Gastroesophageal sphincter (tissue), 4 donors: ENCODE results near the gene TPST1. TPM values are rescaled to one million over a fixed set of nuclear protein-coding genes. Genes with fewer than 3 reads are reported as not detected.

ENCODE experiments used
- ATAC-seq: fragments of 150-250 bp; one replicate; pipeline ENCODE4 v1.9.1; 2016; ENCODE audit warnings: mild to moderate bottlenecking, moderate library complexity
- H3K27ac ChIP-seq, 4 donors: fragments of 200-600 bp; sonication (generic) in 3 of 4; 1 replicate in 3 of 4; 2 replicates in 1 of 4; pipeline ENCODE4 v1.5.1; 2016 to 2019
- H3K27me3 ChIP-seq: fragments of 200-600 bp; sonication (generic); one replicate; pipeline ENCODE4 v1.5.1; 2019
- H3K36me3 ChIP-seq, 2 donors: fragments of 200-600 bp; sonication (generic); one replicate each; pipeline ENCODE4 v1.5.1; 2019; ENCODE audit warnings: control low read depth in 1 of 2
- H3K4me1 ChIP-seq, 3 donors: fragments of 200-600 bp; sonication (generic); 1 replicate in 2 of 3; 2 replicates in 1 of 3; pipeline ENCODE4 v1.5.1; 2016 to 2019; ENCODE audit warnings: control low read depth in 2 of 3
- H3K4me3 ChIP-seq, 2 donors: fragments of 200-600 bp; sonication (generic); one replicate each; pipeline ENCODE4 v1.5.1; 2019; ENCODE audit warnings: mild to moderate bottlenecking in 1 of 2, moderate library complexity in 1 of 2
- H3K9me3 ChIP-seq, 3 donors: fragments of 200-600 bp; sonication (generic); one replicate each; pipeline ENCODE4 v1.5.1; 2017 to 2019; ENCODE audit warnings: control low read depth in 2 of 3
- CTCF ChIP-seq, 4 experiments: fragments of 200-600 bp in 2 of 4; fragments of 450-650 bp in 2 of 4; sonication (generic) in 1 of 4; IDR thresholded peaks; one replicate each; pipeline ENCODE4 v1.5.1; 2017 to 2019; ENCODE audit warnings: antibody characterized with exemption in 4 of 4, mild to moderate bottlenecking in 2 of 4, moderate library complexity in 2 of 4
- EP300 ChIP-seq: sonication (generic); formaldehyde crosslinking; IDR thresholded peaks from one replicate; pipeline ENCODE4 v1.6.1; 2017; ENCODE audit warnings: antibody characterized with exemption, mild to moderate bottlenecking
- POLR2A ChIP-seq, 2 donors: fragments of 450-650 bp; IDR thresholded peaks; one replicate each; pipeline ENCODE4 v1.6.1; 2017; ENCODE audit warnings: antibody characterized with exemption in 2 of 2, mild to moderate bottlenecking in 2 of 2, moderate library complexity in 1 of 2
- POLR2AphosphoS5 ChIP-seq: sonication (generic); formaldehyde crosslinking; IDR thresholded peaks from one replicate; pipeline ENCODE4 v1.6.1; 2017; ENCODE audit warnings: antibody characterized with exemption
- WGBS, 2 donors: methylation state at CpG; one replicate each; pipeline ENCODE4 v1.1.5; 2018; ENCODE audit warnings: low coverage in 1 of 2; 5-methylcytosine and 5-hydroxymethylcytosine counted together
- total RNA-seq, 4 donors: library from RNA; depleted of rRNA; stranded (reverse); fragments of >200 nt; gene quantifications; one replicate each; pipeline ENCODE4 v1.1.0, GENCODE V29; 2016

TPST1 gene
- total RNA-seq, 4 donors from 2014 or later, result 11.0 to 25.3 (median 19.8) TPM

GRCh38 chr7:66238773-66239466 is 33.8 kb downstream of the TPST1 start:
- WGBS, 2 donors, result 69 to 80% methylated on average over 5 of the region's 5 CpGs
- TF ChIP-seq POLR2A (IDR thresholded peaks at IDR 0.05) (no peak), EP300 (no peak), CTCF (IDR thresholded peaks at IDR 0.05) (no peak), POLR2AphosphoS5 (no peak)
- peaks cover 0 to 12% (median 0%) of the 10 kb centered on the region in 3 donors for H3K4me1 ChIP-seq
- no peak overlapping the region for H3K27ac ChIP-seq
- H3K9me3 ChIP-seq, result no peaks in the 10 kb centered on the region
- no peaks in the 10 kb centered on the region for H3K27me3 ChIP-seq
- H3K4me3 ChIP-seq, result no peak overlapping the region
- peaks cover 0 to 6% of the 10 kb centered on the region in 2 donors for H3K36me3 ChIP-seq
- ATAC-seq, result no peak

GRCh38 chr7:66239467-66239856 is 34.3 kb downstream of the TPST1 start:
- Histone ChIP-seq H3K27me3 (no peaks in the 10 kb centered on the region), H3K27ac (no peak overlapping the region), H3K36me3 (peaks cover 0 to 6% of the 10 kb centered on the region in 2 donors), H3K9me3 (no peaks in the 10 kb centered on the region), H3K4me1 (peaks cover 0 to 12% (median 0%) of the 10 kb centered on the region in 3 donors), H3K4me3 (no peak overlapping the region)
- WGBS, 2 donors, result 88% methylated on average over 1 of the region's 1 CpG; no CpG with 5 or more reads in 1 of the 2 donors
- ATAC-seq, result no peak
- TF ChIP-seq CTCF (IDR thresholded peaks at IDR 0.05), result no peak
- no peak for TF ChIP-seq EP300
- TF ChIP-seq POLR2A (IDR thresholded peaks at IDR 0.05), result no peak

- Histone ChIP-seq H3K4me3 (no peak overlapping the region), H3K4me1 (no peaks in the 10 kb centered on the region), H3K27ac (no peak overlapping the region), H3K27me3 (no peaks in the 10 kb centered on the region), H3K36me3 (peaks cover 0 to 6% of the 10 kb centered on the region in 2 donors), H3K9me3 (no peaks in the 10 kb centered on the region)
- no peak for ATAC-seq
- TF ChIP-seq POLR2AphosphoS5, result no peak
- no peak for TF ChIP-seq POLR2A (IDR thresholded peaks at IDR 0.05)
- no peak for TF ChIP-seq EP300
- no peak for TF ChIP-seq CTCF (IDR thresholded peaks at IDR 0.05)
- 66 to 88% methylated on average over 2 of the region's 2 CpGs for WGBS, 2 donors
These were observed 39.9 kb downstream of the TPST1 start for GRCh38 chr7:66245008-66245407.

- H3K27me3 ChIP-seq, result no peaks in the 10 kb centered on the region
- no peaks in the 10 kb centered on the region for H3K4me1 ChIP-seq
- no peak overlapping the region for H3K27ac ChIP-seq
- H3K36me3 ChIP-seq, result no peaks in the 10 kb centered on the region
- ATAC-seq, result no peak
- H3K4me3 ChIP-seq, result no peak overlapping the region
- WGBS, 2 donors, result 77 to 100% methylated on average over 2 of the region's 2 CpGs
- H3K9me3 ChIP-seq, result no peaks in the 10 kb centered on the region
- TF ChIP-seq POLR2A (IDR thresholded peaks at IDR 0.05) (no peak), CTCF (IDR thresholded peaks at IDR 0.05) (no peak)
These were observed 41.5 kb downstream of the TPST1 start for GRCh38 chr7:66246554-66247171.
